ENCODE data around the gene SESTD1.

DNA sequence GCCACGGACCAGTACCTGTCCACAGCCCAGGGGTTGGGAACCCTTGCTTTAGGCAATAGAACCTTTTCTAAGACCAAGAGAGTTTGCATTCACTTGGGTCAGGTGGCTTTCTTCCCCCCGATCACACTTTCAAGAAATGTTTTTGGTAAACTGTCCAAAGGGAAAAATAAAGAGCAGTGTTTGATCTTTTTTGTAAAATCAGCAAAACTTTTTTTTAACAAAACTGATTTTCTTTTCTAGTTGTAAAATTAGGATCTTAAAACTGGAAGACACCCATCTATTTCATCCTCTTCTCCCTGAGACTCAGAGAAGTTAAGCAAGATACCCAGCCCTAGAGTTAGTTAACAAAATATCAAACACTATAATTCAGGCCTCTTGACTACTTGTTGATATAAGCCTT, 6.1 kb upstream of the SESTD1 start:
- TF ChIP-seq CTCF (IDR thresholded peaks at IDR 0.05) (no peak), POLR2A (IDR thresholded peaks at IDR 0.05) (no peak)
